NCI-H1436 treated with DMSO at 0.1 percent for 48 hours (cell line): ENCODE measurements around the gene YARS1.

Experiments
- DNase-seq: peaks from one replicate; lab custom pipeline; 2025; lab: John Stamatoyannopoulos, UW

Gene YARS1

DNA sequence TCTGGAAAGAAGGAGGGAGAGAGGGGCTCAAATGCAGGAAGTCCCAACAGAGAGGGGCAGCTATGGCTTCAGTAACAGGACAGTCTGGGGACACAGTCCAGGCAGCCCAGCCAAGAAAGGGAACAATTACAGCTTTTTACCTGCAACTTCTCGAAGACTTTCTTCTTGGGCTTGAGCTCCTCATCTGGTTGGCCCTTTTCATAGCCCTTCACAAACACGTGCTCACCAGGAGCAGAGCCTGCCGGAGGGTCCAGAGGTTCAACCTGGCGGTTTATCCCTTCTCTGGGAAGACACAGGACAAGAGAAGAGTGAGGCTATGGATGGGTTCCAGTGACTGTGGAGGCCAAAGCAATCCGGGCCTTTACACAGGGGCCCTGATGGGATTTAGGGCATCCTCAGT is 37.9 kb downstream of the YARS1 start:
- no peak for DNase-seq

DNA sequence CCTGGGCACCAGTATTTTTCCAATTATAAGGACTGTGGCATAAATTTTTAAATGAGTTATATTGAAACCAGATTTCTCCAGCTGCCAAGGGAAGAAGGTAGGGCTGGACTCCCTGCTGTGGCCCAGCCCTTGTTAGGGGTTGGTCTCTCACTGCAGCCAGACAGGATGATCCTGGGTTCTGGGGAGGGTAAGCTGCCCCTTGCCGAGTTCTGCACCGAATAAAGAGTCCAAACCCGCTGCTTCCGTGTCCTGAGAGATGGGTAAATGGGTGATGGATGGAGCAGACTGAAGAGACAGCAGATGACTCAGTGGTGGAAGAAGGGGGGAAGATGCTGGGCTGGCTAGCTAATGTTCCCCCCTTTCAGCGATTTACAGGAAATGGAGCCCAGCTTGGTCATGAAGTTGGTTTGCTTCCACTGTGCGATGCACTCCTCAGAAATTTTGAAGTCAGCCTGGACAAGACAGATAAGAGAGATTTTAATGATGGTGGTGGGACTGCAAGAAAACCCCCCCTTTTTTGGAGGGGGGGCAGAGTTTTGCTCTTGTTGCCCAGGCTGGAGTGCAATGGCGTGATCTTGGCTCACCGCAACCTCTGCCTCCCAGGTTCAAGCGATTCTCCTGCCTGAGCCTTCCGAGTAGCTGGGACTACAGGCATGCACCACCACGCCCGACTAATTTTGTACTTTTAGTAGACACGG is 41.4 kb downstream of the YARS1 start:
- no peak for DNase-seq

DNA sequence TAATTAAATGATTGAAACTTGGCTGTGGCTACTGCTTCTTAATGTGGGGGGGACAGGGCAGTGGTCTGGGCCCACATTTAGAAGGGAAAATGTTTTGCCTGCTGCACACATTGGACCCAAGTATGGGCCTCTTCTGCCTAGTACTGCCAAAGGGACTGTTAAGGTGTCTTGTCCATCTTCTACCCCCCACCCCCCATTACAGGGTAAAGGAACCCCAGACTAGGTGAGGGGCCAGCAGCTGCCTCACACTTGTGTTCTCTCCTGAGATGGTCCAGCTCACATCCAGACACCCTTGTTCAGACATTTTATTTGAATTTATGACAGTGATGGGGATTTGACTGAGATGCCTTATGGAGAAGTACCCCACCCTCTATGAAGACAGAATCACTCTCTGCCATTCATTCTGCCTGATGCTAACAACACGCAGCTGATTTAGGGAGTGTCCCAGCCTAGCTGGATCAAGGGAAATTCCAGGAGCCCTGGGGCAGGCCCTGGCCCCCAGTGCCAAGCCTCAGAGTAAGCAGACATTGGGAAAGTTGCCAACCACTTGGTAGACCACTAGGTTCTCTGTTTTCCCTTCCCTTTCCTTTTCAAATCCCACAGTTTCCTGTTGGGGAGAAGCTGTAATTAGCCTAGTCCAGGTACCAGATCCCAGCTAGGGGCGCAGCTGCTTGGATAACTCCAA is 42.1 kb downstream of the YARS1 start:
- DNase-seq, result no peak

DNA sequence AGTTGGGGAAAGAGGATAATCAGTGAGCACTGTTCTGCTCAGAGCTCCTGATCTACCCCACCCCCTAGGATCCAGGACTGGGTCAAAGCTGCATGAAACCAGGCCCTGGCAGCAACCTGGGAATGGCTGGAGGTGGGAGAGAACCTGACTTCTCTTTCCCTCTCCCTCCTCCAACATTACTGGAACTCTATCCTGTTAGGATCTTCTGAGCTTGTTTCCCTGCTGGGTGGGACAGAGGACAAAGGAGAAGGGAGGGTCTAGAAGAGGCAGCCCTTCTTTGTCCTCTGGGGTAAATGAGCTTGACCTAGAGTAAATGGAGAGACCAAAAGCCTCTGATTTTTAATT is 42.7 kb downstream of the YARS1 start:
- no peak for DNase-seq

DNA sequence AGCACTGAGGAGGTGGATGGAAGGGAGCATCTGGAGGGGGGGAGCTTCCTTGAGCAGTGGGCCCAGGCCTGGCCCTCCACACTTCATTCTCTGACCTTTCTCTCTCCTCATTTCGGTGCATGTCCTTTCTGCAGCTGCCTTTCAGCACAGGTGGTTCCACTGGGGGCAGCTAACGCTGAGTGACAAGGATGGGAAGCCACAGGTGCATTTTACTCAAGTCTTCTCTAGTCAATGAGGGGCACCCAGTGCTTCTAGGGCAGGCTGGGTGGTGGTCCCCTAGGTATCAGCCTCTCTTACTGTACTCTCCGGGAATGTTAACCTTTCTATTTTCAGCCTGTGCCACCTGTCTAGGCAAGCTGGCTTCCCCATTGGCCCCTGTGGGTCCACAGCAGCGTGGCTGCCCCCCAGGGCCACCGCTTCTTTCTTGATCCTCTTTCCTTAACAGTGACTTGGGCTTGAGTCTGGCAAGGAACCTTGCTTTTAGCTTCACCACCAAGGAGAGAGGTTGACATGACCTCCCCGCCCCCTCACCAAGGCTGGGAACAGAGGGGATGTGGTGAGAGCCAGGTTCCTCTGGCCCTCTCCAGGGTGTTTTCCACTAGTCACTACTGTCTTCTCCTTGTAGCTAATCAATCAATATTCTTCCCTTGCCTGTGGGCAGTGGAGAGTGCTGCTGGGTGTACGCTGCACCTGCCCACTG is 43.2 kb downstream of the YARS1 start:
- DNase-seq, result no peak

DNA sequence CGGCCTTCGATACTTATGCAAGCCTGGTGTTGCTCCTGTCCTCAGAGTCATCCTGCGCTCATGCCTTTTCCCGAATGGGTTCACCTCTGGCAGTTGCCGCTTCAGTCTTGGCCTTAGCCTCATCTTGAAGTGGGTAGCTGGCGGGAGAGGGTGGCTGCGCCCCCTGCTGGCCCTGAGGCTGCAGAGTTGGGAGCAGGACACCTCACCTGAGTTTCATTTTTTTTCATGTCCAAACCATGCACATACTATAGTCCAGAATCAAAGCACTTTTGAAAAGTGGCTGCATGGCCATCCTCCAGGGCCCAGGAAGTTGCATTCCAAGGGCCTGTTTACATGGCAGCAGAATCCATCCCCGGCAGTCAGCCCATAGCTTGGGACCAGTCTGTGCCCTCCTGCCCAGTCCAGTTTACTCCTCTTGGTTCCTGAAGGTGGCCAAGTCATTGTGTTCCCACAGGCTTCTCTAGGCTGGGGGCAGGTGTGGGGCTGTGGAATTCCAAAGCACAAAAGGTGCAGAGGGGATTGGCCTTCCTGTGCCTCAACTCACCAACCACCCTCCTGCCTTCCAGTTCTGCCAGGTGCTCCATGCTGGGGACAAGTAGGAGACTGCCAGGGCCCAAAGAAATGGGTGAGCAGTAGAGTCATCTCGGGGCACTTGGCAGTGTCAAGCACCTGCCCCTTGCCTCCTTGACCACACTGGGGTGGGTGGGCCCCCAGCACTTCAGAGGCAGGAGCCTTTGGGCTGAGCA is 44.0 kb downstream of the YARS1 start:
- DNase-seq, result no peak

DNA sequence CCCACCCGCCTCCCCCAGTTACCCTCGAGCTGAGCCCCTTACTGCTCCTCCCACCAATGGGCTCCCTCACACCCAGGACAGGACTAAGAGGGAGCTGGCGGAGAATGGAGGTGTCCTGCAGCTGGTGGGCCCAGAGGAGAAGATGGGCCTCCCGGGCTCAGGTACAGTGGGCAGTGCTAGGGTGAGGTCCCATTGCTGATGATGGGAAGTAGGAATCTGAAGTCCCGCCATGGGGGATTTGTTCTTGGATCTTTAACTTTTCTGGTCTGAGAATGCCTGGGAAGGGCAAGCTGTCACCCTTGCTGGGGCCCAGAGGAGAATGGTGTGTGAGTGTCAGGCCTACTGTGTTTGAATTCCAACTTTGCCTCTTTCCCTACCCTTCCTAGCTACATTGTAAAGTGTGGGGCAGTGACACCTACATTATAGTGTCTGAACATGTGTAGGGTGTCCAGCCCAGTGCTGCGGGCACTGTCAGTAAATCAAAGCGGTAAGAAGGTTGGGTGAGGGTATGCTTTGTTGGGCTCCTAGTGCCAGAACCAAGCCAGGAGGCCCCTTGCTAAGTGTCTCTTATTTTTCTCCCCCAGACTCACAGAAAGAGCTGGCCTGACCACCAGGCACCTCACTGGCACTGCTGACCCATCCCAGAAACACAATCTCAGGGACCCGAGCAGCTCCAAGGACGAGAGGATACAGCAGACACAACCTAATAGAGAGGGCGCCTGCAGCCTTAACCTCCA is 44.7 kb downstream of the YARS1 start:
- DNase-seq, result no peak

DNA sequence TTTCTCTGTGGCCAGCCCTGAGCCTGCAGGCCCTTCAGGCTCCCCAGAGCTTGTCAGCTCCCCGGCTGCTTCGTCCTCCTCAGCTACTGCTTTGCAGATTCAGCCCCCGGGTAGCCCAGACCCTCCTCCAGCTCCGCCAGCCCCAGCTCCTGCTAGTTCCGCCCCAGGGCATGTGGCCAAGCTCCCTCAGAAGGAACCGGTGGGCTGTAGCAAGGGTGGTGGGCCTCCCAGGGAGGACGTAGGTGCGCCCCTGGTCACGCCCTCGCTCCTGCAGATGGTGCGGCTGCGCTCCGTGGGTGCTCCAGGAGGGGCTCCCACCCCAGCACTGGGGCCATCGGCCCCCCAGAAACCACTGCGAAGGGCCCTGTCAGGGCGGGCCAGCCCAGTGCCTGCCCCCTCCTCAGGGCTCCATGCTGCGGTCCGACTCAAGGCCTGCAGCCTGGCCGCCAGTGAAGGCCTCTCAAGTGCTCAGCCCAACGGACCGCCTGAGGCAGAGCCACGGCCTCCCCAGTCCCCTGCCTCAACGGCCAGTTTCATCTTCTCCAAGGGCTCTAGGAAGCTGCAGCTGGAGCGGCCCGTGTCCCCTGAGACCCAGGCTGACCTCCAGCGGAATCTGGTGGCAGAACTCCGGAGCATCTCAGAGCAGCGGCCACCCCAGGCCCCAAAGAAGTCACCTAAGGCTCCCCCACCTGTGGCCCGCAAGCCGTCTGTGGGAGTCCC is 45.4 kb downstream of the YARS1 start:
- no peak for DNase-seq

DNA sequence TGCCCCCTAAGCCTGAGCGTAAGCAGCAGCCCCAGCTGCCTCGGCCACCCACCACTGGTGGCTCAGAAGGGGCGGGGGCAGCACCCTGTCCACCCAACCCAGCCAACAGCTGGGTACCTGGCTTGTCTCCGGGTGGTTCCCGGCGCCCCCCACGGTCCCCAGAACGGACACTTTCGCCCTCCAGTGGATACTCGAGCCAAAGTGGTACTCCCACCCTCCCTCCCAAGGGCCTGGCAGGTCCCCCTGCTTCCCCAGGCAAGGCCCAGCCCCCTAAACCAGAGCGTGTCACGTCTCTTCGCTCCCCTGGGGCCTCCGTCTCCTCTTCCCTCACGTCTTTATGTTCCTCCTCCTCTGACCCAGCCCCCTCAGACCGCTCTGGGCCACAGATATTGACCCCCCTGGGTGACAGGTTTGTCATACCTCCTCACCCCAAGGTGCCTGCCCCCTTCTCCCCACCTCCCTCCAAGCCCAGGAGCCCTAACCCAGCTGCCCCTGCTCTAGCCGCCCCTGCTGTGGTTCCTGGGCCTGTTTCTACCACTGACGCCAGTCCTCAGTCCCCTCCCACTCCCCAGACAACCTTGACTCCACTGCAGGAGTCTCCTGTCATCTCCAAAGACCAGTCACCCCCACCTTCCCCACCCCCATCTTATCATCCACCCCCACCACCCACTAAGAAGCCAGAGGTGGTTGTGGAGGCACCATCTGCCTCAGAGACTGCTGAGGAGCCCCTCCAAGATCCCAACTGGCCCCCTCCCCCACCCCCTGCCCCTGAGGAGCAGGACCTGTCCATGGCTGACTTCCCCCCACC is 46.2 kb downstream of the YARS1 start:
- DNase-seq, result no peak

DNA sequence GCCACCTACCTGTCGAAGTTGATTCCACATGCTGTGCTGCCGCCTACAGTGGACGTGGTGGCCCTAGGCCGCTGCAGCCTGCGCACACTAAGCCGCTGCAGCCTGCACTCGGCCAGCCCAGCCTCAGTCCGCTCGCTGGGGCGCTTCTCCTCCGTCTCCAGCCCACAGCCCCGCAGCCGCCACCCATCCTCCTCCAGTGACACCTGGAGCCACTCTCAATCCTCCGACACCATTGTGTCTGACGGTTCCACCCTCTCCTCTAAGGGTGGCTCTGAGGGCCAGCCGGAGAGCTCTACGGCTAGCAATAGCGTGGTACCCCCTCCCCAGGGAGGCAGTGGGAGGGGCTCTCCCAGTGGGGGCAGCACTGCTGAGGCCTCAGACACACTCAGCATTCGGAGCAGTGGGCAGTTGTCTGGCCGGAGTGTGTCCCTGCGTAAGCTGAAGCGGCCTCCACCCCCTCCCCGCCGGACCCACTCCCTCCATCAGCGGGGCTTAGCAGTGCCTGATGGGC is 46.9 kb downstream of the YARS1 start:
- DNase-seq, result no peak

DNA sequence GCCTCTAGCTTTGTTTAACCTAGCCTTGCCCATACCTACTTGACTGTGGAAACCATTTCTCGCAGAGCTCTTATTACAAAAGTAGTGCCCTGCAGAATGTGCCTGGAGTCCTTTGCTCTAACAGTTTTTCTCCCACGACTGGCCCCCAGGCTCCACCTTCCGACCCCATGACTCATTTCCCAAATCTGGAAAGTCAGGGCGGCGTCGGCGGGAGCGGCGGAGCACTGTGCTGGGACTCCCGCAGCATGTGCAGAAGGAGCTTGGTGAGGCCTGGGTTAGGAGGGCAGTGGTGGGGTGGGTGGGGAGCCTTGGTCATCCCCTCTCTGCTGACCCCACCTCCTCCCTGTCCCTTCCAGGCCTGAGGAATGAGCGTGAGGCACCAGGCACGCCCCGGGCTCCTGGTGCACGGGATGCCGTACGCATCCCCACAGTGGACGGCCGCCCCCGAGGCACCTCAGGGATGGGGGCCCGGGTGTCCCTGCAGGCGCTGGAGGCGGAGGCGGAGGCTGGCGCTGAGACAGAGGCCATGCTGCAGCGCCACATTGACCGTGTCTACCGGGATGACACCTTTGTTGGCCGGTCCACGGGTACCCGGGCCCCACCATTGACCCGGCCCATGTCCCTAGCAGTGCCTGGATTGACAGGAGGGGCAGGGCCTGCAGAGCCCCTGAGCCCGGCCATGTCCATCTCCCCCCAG is 47.5 kb downstream of the YARS1 start:
- no peak for DNase-seq

DNA sequence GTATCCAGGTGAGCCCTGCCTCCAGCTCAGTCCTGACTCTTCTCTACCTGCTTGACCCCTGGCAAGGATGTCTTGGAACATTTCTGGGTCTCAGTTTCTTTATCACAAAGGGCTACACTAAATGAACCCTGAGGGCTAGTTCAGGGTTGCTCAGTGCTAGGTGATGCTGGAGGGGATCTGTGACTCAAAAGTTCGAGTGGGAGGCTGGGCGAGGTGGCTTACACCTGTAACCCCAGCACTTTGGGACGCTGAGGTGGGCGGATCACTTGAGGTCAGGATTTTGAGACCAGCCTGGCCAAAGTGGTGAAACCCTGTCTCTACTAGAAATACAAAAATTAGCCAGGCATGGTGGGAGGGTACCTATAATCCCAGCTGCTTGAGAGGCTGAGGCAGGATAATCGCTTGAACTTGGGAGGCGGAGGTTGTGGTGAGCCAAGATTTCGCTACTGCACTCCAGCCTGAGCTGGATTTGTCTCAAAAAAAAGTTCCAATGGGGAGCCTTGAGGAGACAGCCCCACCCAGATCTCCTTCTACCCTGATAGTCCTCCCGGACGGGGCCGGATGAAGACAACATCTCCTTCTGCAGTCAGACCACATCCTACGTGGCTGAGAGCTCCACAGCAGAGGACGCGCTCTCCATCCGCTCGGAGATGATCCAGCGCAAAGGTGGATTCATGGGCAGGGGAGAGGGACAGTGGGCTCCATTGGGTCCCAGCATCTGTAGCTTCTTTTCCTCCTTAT is 48.9 kb downstream of the YARS1 start:
- no peak for DNase-seq

DNA sequence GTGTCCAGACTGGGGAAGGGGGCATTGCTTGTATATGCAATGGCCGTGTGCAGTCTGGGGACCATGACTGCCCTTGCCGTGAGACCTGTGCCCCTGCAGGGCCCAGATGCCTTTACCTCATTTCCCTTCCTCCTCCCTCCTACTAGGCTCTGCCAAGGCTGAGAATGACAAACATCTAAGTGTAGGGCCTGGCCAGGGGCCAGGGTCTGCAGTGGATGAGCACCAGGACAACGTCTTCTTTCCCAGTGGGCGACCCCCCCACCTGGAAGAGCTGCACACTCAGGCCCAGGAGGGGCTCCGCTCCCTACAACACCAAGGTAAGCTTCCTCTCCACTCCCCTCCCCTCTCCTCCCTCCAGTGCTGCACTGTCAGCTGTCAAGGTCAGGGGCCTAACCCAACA is 49.5 kb downstream of the YARS1 start:
- DNase-seq, result no peak

DNA sequence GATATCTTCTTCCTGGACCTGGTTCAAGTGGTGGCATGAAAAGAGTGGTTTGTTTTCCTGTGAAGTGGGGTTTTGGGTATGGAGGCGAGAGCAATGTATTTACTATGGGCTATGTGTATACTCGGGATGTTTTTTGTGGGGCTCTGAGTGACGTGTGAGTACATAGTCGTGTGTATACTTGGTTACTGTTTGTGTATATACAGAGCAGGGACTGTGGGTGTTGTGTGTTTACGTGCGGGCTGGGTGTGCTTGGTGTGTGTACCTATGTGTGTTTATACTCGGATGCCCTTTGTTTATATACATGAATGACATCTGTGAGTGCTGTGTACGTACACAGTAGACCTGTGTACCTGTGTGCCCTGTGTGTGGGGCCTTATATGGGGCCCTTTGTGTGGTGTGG is 50.0 kb downstream of the YARS1 start:
- no peak for DNase-seq

DNA sequence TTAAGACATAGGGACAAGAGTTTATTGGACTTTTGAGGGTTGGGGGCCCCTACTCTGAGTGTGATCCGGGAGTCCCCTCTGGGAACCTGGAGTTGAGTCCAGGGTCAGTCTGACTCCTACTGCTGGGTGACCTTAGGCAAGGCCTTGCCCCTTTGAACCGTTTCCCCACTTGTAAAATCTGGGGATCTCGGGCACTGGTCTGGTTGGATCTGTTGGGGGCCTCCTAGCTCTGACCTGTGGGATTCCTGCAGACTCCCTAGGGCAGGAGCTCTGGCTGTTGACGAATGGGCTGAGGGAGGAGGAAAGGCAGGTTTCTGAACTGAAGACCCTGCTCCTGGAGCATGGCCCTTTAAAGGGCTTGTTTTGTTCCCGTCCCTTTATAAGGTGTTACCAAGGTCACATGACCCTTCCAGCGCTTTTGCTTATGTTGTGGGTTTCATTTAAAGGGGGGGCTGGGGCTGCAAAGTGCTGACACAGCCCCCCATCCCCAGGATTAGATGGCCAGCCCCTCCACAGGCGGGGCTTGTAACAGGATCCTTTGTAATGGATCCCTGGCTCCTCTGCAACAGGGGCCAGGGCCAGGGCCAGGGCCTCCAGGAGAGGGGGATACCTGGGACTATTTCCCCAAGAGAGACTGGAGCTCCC is 50.7 kb downstream of the YARS1 start:
- DNase-seq, result no peak

DNA sequence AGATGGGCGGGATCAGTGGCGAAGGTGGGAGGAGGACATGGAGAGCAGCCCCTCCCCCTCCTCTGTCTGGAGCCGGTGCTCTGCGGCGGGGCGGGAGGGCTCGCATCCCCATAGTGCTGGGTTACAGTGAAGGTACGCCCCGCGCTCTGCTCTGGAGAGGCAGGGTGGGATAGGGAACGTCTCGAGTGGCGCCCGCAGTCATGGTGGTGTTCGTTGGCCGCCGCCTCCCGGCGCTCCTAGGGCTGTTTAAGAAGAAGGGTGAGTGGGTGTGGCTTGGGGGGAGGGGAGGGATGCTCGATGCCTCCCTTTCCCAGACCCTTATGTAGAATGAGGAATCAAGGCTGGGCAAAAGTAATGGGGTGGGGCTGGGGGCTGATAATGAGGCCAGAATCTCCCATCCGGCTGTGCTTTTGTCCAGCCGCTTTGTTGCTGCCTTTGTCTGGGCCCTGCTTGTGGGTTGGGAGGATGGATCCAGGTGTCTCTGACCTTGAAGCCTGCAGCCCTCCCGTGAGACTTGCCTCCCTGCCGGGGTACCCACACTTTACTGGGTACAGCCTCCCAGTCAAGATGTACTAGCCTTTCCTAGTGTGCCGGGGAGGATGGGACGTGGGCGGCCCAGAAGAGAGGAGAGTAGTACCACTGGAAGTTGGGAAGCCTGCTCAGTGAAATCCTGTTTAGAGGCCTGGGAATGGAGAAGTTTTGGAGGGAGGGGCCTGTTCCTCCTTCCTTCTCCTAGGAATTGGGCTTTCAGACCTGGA is 51.4 kb downstream of the YARS1 start:
- DNase-seq, result no peak

DNA sequence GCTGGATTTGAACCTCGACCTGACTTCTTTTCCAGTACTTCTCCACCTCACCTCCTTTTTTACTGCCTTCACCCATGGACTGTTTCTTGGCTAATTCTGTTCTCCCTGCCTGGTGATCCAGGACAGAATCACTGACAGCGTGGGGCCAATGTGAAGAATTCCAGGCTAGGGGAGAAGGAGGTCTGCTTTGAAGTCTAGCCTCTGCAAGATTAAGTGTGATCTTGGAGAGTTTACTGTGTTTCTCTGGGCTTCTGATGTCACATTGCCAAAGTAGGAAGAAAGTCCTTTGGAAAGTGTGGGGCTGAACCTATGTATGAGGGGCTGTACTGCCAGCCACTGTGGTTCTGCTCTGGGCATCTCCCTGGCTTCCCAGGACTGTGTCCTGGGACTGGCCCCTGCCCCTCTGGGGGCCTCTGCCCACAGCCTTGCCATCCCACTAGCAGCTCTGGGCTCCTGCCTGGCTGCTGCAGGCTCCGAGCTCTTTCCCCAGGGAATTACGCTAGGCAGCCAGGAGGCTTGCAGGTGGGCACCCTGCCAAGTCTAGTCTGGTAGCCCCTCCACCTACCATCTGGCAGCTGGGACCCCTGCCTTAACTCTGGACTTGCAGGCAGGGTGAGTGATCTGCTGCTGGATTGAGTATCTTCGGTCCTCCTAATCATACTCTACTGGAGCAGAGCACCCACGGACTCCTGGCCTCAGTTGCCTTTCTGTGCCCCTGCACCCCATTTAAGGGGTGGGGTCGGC is 52.2 kb downstream of the YARS1 start:
- no peak for DNase-seq
